Lower lobe of right lung (tissue), 2 donors: ENCODE data around the gene REEP6. TPM values are rescaled to one million over a fixed set of nuclear protein-coding genes. Genes with fewer than 3 reads are reported as not detected.

Source experiments
- ATAC-seq, 2 donors: fragments of 200-7000 bp; cut with Tn5 transposase; one replicate each; pipeline ENCODE4 v1.9.1; 2020 to 2022; ENCODE audit warnings: mild to moderate bottlenecking in 2 of 2, moderate library complexity in 2 of 2
- DNase-seq: peaks from one replicate; pipeline ENCODE4 v3.0.0-alpha.2; 2020
- H3K27ac ChIP-seq: fragments of 200-600 bp; one replicate; pipeline ENCODE4 v1.8.0; 2022
- H3K27me3 ChIP-seq: fragments of 200-600 bp; one replicate; pipeline ENCODE4 v1.8.0; 2022; ENCODE audit warnings: low read depth
- H3K36me3 ChIP-seq: fragments of 200-600 bp; one replicate; pipeline ENCODE4 v1.8.0; 2022; ENCODE audit warnings: mild to moderate bottlenecking
- H3K4me1 ChIP-seq: fragments of 200-600 bp; one replicate; pipeline ENCODE4 v1.8.0; 2022
- H3K4me3 ChIP-seq: fragments of 200-600 bp; one replicate; pipeline ENCODE4 v1.8.0; 2022; ENCODE audit warnings: mild to moderate bottlenecking
- H3K9me3 ChIP-seq: fragments of 200-600 bp; one replicate; pipeline ENCODE4 v1.8.0; 2022
- intact Hi-C: fragments of 100-400 bp; cut with DNase I; formaldehyde crosslinking; loops from one replicate; pipeline ENCODE4 v1.11.0; 2022
- total RNA-seq: library from RNA; stranded (reverse); fragmentation: NEBNext Ultra II Directional; extraction: Animal tissue kit (Norgen Biotek cat#: 25700); gene quantifications from one replicate; pipeline ENCODE4 v1.2.1, GENCODE V29; 2021
- TF ChIP-seq, protein P1 (sequence below): fragments of 200-600 bp; IDR thresholded peaks from one replicate; pipeline ENCODE4 v1.8.0; 2022; ENCODE audit warnings: antibody characterized with exemption, mild to moderate bottlenecking
- donor health status: DM: no; HTN: yes; CAD: no; lungs with severe emphysema.

REEP6 gene
- total RNA-seq, 1 donor from 2014 or later: 2.5 TPM

DNA sequence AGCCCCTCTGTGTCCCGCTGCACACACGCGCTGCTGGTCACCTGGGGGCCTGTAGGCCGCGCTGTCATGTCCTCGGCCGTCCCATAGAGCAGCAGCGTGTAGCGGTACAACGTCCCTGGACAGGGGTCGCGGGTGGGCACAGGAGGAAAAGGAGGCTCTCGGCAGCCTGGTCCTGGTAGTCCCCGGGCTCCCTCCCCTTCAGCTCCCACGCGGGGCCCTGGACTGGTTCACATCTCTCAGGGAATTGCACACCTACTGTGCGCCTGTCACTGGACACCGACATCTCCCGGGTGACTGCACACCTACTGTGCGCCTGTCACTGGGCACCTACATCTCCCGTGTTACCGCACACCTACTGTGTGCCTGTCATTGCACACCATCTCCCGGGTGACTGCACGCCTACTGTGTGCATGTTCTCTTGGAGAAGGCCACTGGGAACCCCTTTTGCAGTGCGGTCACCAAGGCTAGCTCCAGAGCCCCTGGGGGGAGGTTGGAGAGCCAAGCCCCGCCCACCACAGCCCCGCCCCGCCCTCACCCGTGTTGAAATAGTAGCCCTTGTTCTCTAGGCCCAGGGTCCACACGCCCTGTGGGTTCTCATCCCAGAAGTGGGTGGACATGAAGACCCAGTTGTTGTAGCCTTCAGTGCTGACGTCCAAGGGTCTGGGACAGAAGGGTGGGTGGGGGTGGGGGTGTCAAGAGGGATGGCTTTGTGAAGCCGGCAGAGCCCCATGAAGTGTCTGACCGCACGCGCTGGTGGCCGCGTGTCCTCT is 8.4 kb upstream of the REEP6 start:
- H3K27ac ChIP-seq: no peak overlapping the region
- no peaks in the 10 kb centered on the region for H3K9me3 ChIP-seq
- DNase-seq: peak; percentile 45
- H3K4me3 ChIP-seq: no peak overlapping the region
- no peaks in the 10 kb centered on the region for H3K27me3 ChIP-seq
- peaks cover 13% of the 10 kb centered on the region for H3K4me1 ChIP-seq
- no peaks in the 10 kb centered on the region for H3K36me3 ChIP-seq
- ATAC-seq: no peak
- intact Hi-C loops: no loop called here
- TF ChIP-seq, protein P1, sequence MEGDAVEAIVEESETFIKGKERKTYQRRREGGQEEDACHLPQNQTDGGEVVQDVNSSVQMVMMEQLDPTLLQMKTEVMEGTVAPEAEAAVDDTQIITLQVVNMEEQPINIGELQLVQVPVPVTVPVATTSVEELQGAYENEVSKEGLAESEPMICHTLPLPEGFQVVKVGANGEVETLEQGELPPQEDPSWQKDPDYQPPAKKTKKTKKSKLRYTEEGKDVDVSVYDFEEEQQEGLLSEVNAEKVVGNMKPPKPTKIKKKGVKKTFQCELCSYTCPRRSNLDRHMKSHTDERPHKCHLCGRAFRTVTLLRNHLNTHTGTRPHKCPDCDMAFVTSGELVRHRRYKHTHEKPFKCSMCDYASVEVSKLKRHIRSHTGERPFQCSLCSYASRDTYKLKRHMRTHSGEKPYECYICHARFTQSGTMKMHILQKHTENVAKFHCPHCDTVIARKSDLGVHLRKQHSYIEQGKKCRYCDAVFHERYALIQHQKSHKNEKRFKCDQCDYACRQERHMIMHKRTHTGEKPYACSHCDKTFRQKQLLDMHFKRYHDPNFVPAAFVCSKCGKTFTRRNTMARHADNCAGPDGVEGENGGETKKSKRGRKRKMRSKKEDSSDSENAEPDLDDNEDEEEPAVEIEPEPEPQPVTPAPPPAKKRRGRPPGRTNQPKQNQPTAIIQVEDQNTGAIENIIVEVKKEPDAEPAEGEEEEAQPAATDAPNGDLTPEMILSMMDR: no peak

DNA sequence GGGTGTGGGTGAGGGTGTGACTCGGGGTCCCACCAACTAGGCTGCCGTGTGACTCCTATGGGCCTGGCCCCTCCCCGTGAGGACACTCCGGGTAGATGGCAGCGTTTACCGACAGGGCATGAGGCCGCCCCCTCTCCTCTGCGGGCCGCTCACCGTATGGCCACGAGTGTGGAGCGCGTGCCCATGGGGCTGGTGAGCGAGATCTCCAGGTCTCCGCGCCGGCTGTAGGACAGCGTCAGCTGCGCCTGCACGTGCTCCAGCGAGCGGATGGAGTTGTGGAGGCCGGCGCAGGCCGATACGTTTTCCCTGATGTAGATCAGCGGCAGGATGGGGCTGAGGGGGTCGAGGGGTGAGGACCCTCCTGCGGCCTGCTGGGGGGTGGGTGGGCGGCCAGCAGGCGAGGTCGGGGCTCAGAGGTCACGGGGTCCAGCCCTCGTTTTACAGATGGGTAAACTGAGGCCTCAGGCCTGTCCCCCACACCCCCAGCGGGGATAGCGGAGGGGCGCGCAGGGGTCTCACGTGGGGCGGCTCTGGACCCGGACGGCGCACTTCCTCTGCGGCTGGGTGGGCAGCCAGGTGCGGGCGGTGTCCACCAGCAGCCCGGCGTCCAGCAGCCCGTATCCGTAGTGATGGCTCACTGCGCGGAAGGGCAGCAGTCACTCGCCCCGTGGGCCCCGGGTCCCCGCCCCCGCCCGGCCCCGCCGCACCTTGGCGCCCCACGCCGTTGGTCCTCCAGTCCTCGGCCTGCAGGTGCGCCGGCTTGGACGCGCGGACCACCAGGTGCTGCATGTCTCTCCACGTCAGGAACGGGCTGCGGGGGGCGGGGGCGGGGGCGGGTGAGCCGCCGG is 7.6 kb upstream of the REEP6 start:
- Histone ChIP-seq H3K4me1 (peaks cover 5% of the 10 kb centered on the region), H3K27me3 (no peaks in the 10 kb centered on the region), H3K27ac (no peak overlapping the region), H3K36me3 (no peaks in the 10 kb centered on the region), H3K4me3 (no peak overlapping the region), H3K9me3 (no peaks in the 10 kb centered on the region)
- TF ChIP-seq, protein P1: no peak
- intact Hi-C loops: no loop called here
- DNase-seq: peak; percentile 46
- ATAC-seq: no peak

DNA sequence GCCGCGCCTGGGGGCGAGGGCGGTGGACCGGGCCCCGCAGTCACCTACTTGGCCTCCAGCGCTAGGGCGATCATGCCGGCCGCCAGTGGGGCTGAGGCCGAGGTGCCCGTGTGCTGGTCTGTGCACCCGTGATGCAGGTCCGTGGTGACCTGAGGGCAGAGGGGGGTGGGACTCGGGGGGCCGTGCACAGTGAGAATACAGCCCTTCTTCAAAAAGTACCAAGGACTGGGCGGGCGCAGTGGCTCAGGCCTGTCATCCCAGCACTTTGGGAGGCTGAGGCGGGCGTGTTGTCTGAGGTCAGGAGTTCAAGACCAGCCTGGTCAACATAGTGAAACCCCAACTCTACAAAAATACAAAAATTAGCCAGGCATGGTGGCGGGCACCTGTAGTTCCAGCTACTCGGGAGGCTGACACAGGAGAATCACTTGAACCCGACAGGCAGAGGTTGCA is 7.0 kb upstream of the REEP6 start:
- TF ChIP-seq, protein P1: no peak
- intact Hi-C loops: no loop called here

DNA sequence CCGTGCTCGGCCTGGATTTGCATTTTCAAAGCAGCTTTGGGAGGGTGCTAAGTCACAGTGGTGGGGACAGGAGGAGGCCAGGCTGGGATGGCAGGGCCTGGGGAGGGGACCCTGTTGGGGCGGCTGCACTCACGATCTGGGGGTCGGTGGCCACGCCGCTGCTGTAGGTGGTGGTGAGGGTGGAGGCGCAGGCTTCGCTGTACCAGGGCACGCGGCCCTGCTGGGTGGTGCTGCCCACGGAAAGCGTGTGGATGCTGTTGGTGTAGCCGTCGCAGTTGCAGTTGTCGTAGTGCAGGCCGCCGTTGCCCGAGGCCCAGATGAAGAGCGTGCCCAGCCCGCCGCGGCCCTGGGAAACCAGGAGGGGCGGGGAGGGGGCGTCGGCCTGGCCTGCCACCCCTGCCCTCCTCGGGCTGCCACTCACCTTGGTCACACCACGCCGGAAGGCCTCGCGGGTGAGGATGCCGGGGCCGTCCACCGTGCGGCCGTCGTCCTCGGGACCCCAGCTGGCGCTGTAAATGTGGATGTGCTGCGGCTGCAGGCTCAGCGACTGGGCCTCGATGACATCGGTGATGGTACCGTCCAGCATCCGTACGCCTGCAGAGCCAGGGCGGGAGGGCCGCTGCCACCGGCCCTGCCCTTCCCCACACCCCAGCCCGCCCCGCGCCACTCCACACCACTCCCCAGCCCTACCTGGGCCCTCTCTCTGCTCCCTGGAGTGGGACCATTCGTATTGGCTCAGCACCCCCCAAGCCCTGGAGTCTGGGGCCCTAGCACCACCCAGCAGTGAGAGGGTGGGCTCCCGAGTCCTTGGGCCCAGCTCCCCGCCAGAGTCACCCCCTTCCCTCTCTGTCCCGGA is 4.0 kb upstream of the REEP6 start:
- intact Hi-C loops: no loop called here
- DNase-seq: no peak
- no peak for ATAC-seq
- H3K36me3 ChIP-seq: no peaks in the 10 kb centered on the region
- H3K27ac ChIP-seq: no peak overlapping the region
- peaks cover 16% of the 10 kb centered on the region for H3K4me1 ChIP-seq
- no peaks in the 10 kb centered on the region for H3K9me3 ChIP-seq
- TF ChIP-seq, protein P1: no peak
- H3K4me3 ChIP-seq: no peak overlapping the region
- H3K27me3 ChIP-seq: peaks cover 7% of the 10 kb centered on the region

More for the DNA sequence above, 7.0 kb upstream of the REEP6 start:
- H3K4me1 ChIP-seq: peaks cover 4% of the 10 kb centered on the region
- ATAC-seq (no peak), DNase-seq (no peak)
- no peaks in the 10 kb centered on the region for H3K27me3 ChIP-seq
- no peak overlapping the region for H3K4me3 ChIP-seq
- H3K9me3 ChIP-seq: no peaks in the 10 kb centered on the region
- H3K27ac ChIP-seq: no peak overlapping the region
- H3K36me3 ChIP-seq: no peaks in the 10 kb centered on the region
